GM19438 (cell line): Measurements from ENCODE around the gene MOSMO.
"Not testable (repeated sequence)": the region's sequence is repeated elsewhere in the genome, so short reads cannot be mapped to it uniquely, and the experiment has no call there.

Experiments
- ATAC-seq: cut with Tn5 transposase; IDR thresholded peaks from one replicate; pipeline ENCODE4 v1.9.1; 2021; ENCODE audit warnings: low read depth; ENCODE audit not compliant: unreplicated experiment

The MOSMO gene

DNA sequence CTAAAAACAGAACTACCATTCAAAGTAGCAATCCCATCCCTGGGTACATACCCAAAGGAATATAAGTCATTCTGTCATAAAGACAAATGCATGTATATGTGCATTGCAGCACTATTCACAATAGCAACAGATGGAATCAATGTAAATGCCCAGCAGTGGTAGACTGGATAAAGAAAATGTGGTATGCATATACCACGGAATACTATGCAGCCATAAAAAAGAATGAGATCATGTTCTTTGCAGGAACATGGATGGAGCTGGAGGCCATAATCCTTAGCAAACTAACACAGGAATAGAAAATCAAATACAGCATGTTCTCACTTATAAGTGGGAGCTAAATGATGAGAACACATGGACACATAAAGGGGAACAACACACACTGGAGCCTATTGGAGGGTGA lies 120.6 kb downstream of the MOSMO start:
- not testable (repeated sequence) for ATAC-seq

- ATAC-seq = no peak
These were observed 122.6 kb downstream of the MOSMO start for GRCh38 chr16:22130528-22130927.

DNA sequence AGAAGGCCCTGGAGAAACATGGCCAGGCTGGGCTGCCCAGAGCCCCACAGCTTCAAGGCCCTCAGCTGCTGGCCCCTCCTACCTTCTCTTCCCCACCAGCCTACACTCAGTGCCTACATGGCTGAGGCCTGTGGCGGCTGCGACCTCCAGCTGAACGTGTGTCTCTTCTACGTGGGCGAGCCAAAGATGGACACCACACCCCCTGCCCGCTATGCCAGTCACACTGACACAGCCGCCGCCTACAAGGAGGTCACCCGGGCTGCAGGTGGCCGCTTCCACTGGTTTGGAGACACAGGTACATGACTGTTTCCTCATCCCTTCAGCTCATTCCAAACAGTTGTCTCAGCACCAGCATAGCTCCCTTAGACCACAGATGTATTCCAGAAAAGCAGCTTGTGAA lies 124.9 kb downstream of the MOSMO start:
- ATAC-seq = no peak
